HepG2 (cell line): ENCODE results near the gene TNFRSF25. TPM values are rescaled to one million over a fixed set of nuclear protein-coding genes. Genes with fewer than 3 reads are reported as not detected.

Experiments
- BRD4 ChIP-seq: sonication (generic); formaldehyde crosslinking; IDR thresholded peaks from 2 replicates; pipeline ENCODE4 v1.4.0; 2020; ENCODE audit warnings: missing genetic modification reagents
- CHD2 ChIP-seq: IDR thresholded peaks from 2 replicates; pipeline ENCODE4 v1.6.1; 2011; ENCODE audit warnings: low read depth, low read length, improper control_type of control experiment
- DNMT3B ChIP-seq: conservative IDR thresholded peaks from 2 replicates; pipeline ENCODE4 v1.6.1; 2016; ENCODE audit warnings: missing biosample characterization, control low read depth
- FOXK1 ChIP-seq: sonication (generic); formaldehyde crosslinking; IDR thresholded peaks from 2 replicates; pipeline ENCODE4 v1.4.0; 2020; ENCODE audit warnings: low read depth, missing genetic modification reagents, borderline replicate concordance
- MTA1 ChIP-seq: sonication (generic); formaldehyde crosslinking; IDR thresholded peaks from 2 replicates; pipeline ENCODE4 v1.4.0; 2020; ENCODE audit warnings: missing genetic modification reagents, mild to moderate bottlenecking, borderline replicate concordance
- MTA3 ChIP-seq: sonication (generic); formaldehyde crosslinking; IDR thresholded peaks from 2 replicates; pipeline ENCODE4 v1.4.0; 2020; ENCODE audit warnings: missing genetic modification reagents
- MXD3 ChIP-seq: IDR thresholded peaks from 2 replicates; pipeline ENCODE4 v1.6.1; 2016; ENCODE audit warnings: mild to moderate bottlenecking, missing biosample characterization, missing genetic modification reagents
- NCOA2 ChIP-seq: sonication (generic); formaldehyde crosslinking; IDR thresholded peaks from 2 replicates; pipeline ENCODE4 v1.8.0; 2022; ENCODE audit warnings: inconsistent platforms
- NFYB ChIP-seq: sonication (generic); formaldehyde crosslinking; IDR thresholded peaks from 2 replicates; pipeline ENCODE4 v1.4.0; 2020; ENCODE audit warnings: missing genetic modification reagents
- RXRA ChIP-seq: sonication (generic); formaldehyde crosslinking; IDR thresholded peaks from 2 replicates; pipeline ENCODE4 v1.5.1; 2020; ENCODE audit warnings: missing genetic modification reagents
- SKIL ChIP-seq: sonication (generic); formaldehyde crosslinking; IDR thresholded peaks from 2 replicates; pipeline ENCODE4 v1.8.0; 2022; ENCODE audit warnings: missing genetic modification reagents, mild to moderate bottlenecking, moderate library complexity, borderline replicate concordance
- THYN1 ChIP-seq: sonication (generic); formaldehyde crosslinking; IDR thresholded peaks from 2 replicates; pipeline ENCODE4 v1.8.1; 2023; ENCODE audit warnings: low read depth, mild to moderate bottlenecking, moderate library complexity, missing genetic modification reagents, borderline replicate concordance
- XRCC5 ChIP-seq: fragments of 200-400 bp; formaldehyde crosslinking; optimal IDR thresholded peaks from 2 replicates; pipeline ENCODE3; 2017; ENCODE audit warnings: mild to moderate bottlenecking, low read length
- ZBTB46 ChIP-seq: sonication (generic); formaldehyde crosslinking; IDR thresholded peaks from 2 replicates; pipeline ENCODE4 v1.4.0; 2020; ENCODE audit warnings: mild to moderate bottlenecking, missing genetic modification reagents, borderline replicate concordance
- ZFP37 ChIP-seq: sonication (generic); formaldehyde crosslinking; IDR thresholded peaks from 2 replicates; pipeline ENCODE4 v1.4.0; 2020; ENCODE audit warnings: missing genetic modification reagents, borderline replicate concordance
- ZGPAT ChIP-seq: IDR thresholded peaks from 2 replicates; pipeline ENCODE4 v1.6.1; 2016; ENCODE audit warnings: mild to moderate bottlenecking
- ZNF124 ChIP-seq: sonication (generic); formaldehyde crosslinking; IDR thresholded peaks from 2 replicates; pipeline ENCODE4 v1.4.0; 2020; ENCODE audit warnings: missing genetic modification reagents
- ZNF574 ChIP-seq: sonication (generic); formaldehyde crosslinking; IDR thresholded peaks from 2 replicates; pipeline ENCODE4 v1.4.0; 2020; ENCODE audit warnings: missing genetic modification reagents
- ZNF75D ChIP-seq: sonication (generic); formaldehyde crosslinking; IDR thresholded peaks from 2 replicates; pipeline ENCODE4 v1.8.1; 2023; ENCODE audit warnings: missing genetic modification reagents, mild to moderate bottlenecking, borderline replicate concordance
- polyA plus RNA-seq, 8 experiments: library from polyadenylated mRNA; depleted of rRNA in 3 of 8; stranded (reverse) in 7 of 8; unstranded in 1 of 8; fragments of >200 nt; fragmentation: Illumina TruSeq in 4 of 8; extraction: Trizol in 4 of 8; gene quantifications; 2 replicates each; pipeline versions ENCODE4 v1.2.1 to v1.2.3, GENCODE V29; 2011 to 2016; ENCODE audit warnings: low read depth in 4 of 8, missing spikeins in 1 of 8, mixed read lengths in 1 of 8; ENCODE audit not compliant: insufficient read depth in 1 of 8
- total RNA-seq, 5 experiments: library from RNA; depleted of rRNA; stranded (reverse); fragments of >200 nt; fragmentation: Illumina TruSeq; extraction: Trizol; gene quantifications; 2 replicates each; pipeline ENCODE4 v1.2.3, GENCODE V29; 2016; ENCODE audit warnings: low read depth in 1 of 5

Gene TNFRSF25
- total and polyA plus RNA-seq, 2 of the 13 experiments (the other 11 are each of a cell fraction or from before 2014, with no cell fraction given) = 1.4 to 1.5 TPM

GRCh38 chr1:6486433-6487011, 20.5 kb upstream of the TNFRSF25 start (continued):
- TF ChIP-seq ZNF574 = peak; percentile 66; the same call in 1 of the 2 replicates
- no peak for TF ChIP-seq NFYB (CRISPR knock-in tag)
- no peak for TF ChIP-seq THYN1 (CRISPR knock-in tag)
- no peak for TF ChIP-seq MTA3 (CRISPR knock-in tag)
- TF ChIP-seq ZNF124 = no peak
- peak; percentile 39; the same call in 1 of the 2 replicates for TF ChIP-seq FOXK1
- no peak for TF ChIP-seq SKIL
- TF ChIP-seq CHD2 = no peak
- TF ChIP-seq MXD3 (CRISPR knock-in tag) = no peak
- TF ChIP-seq BRD4 (CRISPR knock-in tag) = no peak
- 0 out of 2 replicates have a peak, but pooled peaks have one; percentile 24 for TF ChIP-seq ZGPAT (CRISPR knock-in tag)
- 0 out of 2 replicates have a peak, but pooled peaks have one; percentile 37 for TF ChIP-seq RXRA (CRISPR knock-in tag)
- TF ChIP-seq XRCC5 = peak; percentile 93
- TF ChIP-seq DNMT3B = no peak
- TF ChIP-seq ZFP37 (CRISPR knock-in tag) = no peak
- no peak for TF ChIP-seq ZNF75D (CRISPR knock-in tag)
- no peak for TF ChIP-seq MTA1 (CRISPR knock-in tag)
- no peak for TF ChIP-seq ZBTB46 (CRISPR knock-in tag)
- TF ChIP-seq NCOA2 (CRISPR knock-in tag) = no peak
